NCI-H524 treated with DMSO at 0.1 percent for 48 hours (cell line): Measurements from ENCODE around the gene NUP188.

Experiments
- DNase-seq: peaks from one replicate; lab custom pipeline; 2025; lab: John Stamatoyannopoulos, UW

NUP188 gene

GRCh38 chr9:129007766-129008468, 60.4 kb downstream of the NUP188 start:
- DNase-seq: no peak

DNA sequence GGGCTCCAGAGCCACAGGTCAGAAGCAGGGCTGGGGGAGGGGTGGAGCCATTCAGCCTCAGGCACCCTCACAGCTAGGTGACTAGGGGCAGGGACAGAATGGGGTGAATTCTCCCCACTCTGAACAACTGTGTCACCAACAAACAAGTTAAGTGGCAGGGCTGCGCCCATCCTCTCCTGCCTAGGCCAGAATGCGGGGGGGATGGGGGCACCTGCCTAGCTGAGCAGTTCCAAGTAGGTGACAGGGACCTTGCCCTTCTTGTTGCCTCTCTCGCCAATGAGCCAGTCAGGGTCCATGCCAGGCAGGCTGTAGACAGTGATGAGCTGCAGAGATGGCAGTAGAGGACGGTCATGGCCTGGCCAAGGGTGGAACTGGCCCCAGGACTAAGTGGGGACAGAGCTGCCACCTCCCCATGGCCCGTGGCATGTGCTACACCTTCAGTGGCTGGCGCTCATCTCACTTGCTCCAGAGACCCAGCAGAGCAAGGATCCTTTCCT, 61.0 kb downstream of the NUP188 start:
- no peak for DNase-seq

GRCh38 chr9:129008986-129009583, 61.6 kb downstream of the NUP188 start:
- no peak for DNase-seq

- DNase-seq: no peak
Observed at GRCh38 chr9:129009584-129010141, 62.2 kb downstream of the NUP188 start.

- DNase-seq: no peak
Observed at GRCh38 chr9:129010267-129010975, 62.9 kb downstream of the NUP188 start.

DNA sequence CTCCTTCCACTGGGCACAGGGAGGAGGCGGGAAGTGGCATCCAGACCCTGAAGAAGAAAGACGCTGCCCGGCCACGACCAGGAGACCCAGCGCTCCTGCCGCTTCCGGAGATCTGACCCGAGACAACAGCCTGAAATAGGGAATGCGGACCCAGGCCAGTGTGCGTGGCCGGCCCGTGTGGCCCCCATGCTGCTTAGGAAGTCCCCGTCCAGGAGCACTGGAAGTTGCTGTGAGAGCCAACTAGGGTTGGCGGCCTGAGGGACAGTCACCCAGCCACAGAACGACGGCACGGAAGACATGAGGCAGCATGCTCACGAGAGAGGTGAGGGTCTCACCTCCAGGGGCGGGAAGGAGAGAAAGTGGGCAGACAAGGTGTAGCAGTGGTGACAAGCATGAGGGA, 63.7 kb downstream of the NUP188 start:
- DNase-seq: no peak

DNA sequence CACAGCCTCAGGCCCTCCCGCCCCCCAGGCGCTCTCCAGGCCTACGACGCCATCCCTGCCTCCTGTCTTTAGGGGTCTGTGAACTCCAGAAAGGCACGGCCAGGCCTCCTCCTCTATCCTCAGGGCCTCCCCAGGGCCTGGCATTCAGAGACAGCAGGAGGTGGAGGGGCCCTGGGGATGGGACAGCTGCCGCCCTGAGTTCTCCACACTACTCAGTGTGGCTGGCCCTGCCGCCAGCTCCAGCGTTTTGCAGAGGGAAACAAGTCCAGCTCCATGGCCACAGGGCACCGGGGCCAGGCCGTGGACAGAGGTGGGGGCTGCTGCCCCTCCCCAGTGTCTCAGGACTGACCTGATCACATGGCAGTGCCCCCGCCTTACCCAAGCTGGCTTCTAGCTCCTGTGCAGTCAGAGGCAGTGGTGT, 64.3 kb downstream of the NUP188 start:
- no peak for DNase-seq

- no peak for DNase-seq
Observed at GRCh38 chr9:129012343-129012742, 64.8 kb downstream of the NUP188 start.

DNA sequence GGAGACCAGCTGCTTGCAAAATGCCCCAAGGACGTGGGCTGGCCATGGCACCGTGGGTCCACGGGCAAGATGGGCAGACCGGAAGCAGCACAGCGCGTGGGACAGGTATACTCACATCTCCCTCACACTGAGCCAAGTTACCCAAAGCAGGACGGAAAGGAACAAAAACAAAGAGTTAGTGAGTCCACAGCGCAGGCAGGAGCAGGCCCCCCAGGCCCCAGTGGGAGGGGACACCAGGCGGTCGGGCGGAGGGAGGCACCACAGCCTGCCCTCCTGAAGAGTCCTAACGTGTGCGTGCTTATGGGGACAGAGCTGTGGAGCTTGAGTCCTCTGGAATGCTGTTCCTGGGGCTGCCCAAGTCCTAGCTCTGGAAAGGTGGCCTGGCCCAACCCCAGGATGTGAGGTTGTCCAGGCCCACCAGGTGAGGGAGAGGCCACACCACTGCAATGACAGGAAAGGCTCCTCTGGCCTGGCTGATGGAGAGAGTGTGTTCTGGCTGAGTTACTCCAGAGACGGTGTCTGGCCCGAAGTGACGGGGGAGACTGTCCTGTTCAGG, 65.5 kb downstream of the NUP188 start:
- DNase-seq: no peak

- DNase-seq: no peak
Observed at GRCh38 chr9:129013674-129014073, 66.2 kb downstream of the NUP188 start.

DNA sequence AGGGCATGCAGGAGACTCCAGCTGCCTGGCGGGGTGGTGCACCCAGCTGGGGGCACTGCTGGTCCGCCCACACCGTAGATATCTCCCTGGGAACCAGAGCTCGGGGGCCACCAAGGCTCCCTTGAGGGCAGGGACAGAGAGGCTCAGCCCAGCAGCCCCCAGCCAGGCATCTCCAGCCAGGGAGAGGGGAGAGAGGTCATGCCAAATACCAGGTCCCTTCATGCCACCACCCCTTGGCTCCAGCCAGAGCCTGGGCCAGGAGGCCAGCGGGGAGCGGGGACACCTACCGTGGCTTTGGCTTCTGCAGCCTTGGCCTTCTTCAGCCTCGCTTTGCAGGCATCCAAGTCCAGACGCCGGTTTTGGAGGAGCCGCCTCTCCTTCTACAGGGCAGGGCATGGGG, 66.6 kb downstream of the NUP188 start:
- DNase-seq: no peak

DNA sequence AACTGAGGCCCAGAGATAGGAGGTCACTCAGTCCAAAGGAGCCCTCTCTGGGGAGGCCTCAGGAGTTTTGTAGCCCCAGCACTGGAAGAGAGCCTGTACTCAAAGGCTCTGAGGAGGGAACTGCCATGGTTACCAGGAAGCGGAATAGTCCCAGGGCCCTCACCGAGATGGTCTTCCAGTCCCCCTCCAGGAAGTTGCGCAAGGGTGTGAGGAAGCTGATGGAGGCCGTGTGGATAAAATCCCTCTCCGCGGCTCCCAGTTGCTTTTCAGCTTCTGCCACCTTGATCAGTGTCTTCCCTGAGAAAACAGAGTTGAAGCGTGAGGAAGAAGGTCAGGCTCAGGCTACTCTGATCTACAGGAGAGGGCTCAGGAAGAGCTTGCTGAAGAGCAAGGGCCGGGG, 67.1 kb downstream of the NUP188 start:
- DNase-seq: no peak

DNA sequence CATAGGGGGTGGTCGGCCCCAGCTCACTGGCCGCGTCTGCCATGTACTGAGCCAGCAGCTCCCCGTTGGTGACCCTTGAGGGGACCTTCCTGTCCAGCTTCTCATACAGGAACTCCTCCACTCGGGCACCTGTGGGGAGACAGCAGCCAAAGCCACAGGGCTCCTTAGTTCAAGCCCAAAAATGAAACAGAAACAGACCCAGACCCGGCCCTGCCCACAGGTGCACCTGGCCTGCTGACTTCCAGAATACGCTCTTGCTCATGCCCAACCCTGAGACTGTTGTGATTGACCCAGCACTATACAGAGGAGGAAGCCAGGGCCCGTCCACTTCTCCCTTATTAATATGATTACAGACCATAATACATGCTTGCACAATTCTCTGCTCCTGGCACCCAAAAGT, 73.6 kb downstream of the NUP188 start:
- no peak for DNase-seq

DNA sequence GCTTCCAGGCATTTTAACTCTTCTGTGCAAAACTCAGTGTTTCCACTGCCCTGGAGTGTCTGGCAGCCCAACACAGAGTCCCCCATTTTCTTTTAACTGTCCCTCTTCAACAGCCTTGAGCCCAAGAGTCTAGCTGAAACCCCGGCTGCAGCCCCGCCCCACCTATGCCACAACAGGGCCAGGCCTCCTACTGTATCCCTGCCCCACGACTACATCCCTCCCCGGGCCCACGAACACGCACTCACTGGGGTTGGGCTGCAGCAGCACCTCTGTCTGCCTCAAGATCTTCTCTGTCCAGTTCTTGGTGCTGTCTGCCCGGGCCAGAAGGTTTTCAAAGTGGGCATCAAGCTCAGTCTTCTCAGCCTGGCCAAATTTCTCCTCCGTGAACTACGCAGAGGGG, 74.5 kb downstream of the NUP188 start:
- no peak for DNase-seq

GRCh38 chr9:129023036-129023907, 75.8 kb downstream of the NUP188 start:
- DNase-seq: peak; percentile 38

GRCh38 chr9:129023908-129024233, 76.4 kb downstream of the NUP188 start:
- no peak for DNase-seq

DNA sequence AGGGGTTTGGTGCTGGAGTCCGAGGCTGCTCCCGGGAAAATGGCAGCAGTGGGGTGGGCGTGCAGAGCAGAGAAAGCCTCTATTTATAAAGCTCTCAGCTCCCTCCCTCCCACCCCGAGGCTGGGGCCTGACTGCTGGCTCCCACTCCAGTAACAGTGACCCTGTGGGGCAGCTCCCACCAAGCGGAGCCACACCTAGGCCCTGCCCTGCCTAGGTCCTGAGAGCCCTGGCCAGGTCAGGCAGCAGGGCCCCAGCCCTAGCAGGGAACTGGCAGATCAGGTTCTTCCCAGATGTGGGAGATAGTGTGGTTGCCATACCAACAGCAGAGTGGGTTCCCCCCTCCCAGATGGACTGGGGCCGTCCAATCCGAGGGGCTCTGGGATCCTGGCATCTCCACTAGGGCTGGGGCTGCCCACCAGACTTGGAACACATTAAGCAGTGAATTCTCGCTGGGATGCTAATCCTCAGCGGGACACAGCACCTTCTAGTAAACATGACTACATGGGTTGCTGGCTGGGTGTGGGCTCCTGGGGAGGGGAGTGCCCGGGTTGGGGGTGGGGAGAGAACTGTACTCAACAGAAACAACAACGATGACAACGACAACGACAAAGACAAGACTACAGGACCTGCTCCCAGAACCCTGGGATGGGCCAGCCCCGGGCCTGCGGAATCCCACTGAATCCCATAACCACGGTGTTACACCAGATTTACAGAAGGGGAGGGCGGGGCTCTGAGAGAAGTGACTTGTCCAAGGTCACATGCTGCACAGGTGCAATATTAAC, 79.1 kb downstream of the NUP188 start:
- DNase-seq: no peak

DNA sequence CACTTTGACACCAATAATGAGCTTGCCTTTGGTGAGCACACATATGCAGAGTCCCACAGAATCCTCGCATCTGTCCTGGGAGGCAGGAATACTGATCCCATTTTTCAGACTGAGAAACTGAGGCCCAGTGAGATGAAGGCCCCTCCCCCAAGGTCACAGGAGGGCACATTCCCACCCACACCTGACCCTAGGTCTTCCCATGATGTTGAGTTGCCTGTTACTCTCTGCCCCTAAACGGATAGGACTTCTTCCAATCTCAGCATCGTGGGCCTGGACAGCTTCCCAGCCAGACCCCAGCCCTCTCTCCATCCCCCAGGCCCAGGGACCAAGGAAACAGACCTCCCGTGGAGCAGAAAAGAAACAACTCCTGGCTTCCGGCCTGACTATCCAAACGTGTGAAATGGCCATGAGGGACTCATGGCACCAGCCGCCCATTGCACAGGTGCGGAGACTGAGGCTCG, 79.8 kb downstream of the NUP188 start:
- no peak for DNase-seq

- no peak for DNase-seq
Observed at GRCh38 chr9:129027685-129028191, 80.2 kb downstream of the NUP188 start.

DNA sequence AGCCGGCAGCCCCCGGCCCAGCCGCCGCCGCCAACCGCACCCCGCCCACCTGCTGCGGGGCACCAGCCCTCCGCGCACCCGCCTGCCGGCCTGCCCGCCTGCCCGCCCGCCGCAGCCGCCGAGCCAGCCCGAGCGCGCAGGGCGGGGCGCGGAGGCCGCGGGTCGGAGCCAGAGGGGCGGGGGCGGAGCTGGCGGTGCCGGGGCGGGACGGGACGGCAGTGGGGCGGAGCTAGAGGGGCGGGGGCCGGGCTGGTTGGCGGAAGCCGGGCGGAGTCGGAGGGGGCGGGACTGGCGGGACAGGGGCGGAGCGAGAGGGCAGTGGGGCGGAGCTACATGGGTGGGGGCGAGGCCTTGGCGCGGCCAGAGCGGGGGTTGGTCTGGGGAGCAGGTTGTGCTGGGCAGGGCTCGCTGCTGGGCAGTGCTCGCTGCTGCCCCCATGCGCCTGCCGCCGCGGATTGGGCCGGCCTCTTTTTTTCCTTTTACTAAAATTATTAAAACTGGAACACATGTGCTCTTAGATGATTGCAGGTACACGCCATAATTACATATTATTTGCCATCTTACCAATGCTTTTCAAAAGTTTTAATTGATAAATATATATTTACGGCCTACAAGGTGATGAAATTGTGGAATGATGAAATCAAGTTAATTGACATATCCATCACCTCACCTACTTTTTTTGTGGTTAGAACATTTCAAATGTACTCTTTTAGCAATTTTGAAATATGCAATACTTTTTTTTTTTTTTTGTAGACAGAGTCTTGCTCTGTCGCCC, 80.9 kb downstream of the NUP188 start, which contains the start of gene SH3GLB2:
SH3GLB2 (minus strand) TSS at position 140 of the 775 bp plus-strand sequence. CDS start 177 bp downstream, outside the sequence.
- DNase-seq: peak; percentile 64
